Mesendoderm (in vitro differentiated cells): ENCODE results near the gene ZNF420. TPM values are rescaled to one million over a fixed set of nuclear protein-coding genes. Genes with fewer than 3 reads are reported as not detected.
A peak's percentile ranks its signal among the peaks of the same experiment; 100 is the strongest.
"Not testable (repeated sequence)": the region's sequence is repeated elsewhere in the genome, so short reads cannot be mapped to it uniquely, and the experiment has no call there.

ENCODE experiments used
- DNase-seq: peaks from one replicate; pipeline ENCODE4 v3.0.0; 2013
- H2AK5ac ChIP-seq: 2 replicates; pipeline ENCODE4 v1.6.1; 2013; ENCODE audit warnings: low read length, inconsistent platforms
- H2BK120ac ChIP-seq: 2 replicates; pipeline ENCODE4 v1.6.1; 2013; ENCODE audit warnings: low read depth, mild to moderate bottlenecking, low read length, moderate library complexity, mixed read lengths
- H2BK15ac ChIP-seq: replicated peaks from 2 replicates; pipeline ENCODE4 v1.6.1; 2013; ENCODE audit warnings: low read depth, mild to moderate bottlenecking, moderate library complexity
- H2BK5ac ChIP-seq: 2 replicates; pipeline ENCODE4 v1.6.1; 2013; ENCODE audit warnings: low read length, inconsistent platforms
- H3K18ac ChIP-seq: 2 replicates; pipeline ENCODE4 v1.6.1; 2013; ENCODE audit warnings: mild to moderate bottlenecking, low read length, mixed read lengths
- H3K23ac ChIP-seq: one replicate; pipeline ENCODE4 v1.6.1; 2013; ENCODE audit warnings: low read length
- H3K27ac ChIP-seq: 2 replicates; pipeline ENCODE4 v1.5.1; 2013; ENCODE audit warnings: low read depth, mild to moderate bottlenecking, inconsistent platforms, low read length, moderate library complexity
- H3K27me3 ChIP-seq: 2 replicates; pipeline ENCODE4 v1.6.1; 2013; ENCODE audit warnings: low read length, control low read depth, mild to moderate bottlenecking, inconsistent platforms; ENCODE audit not compliant: insufficient read depth, poor library complexity
- H3K36me3 ChIP-seq: 2 replicates; pipeline ENCODE4 v1.6.1; 2013; ENCODE audit warnings: low read length, inconsistent platforms; ENCODE audit not compliant: control insufficient read depth, insufficient read depth
- H3K4ac ChIP-seq: one replicate; pipeline ENCODE4 v1.6.1; 2013; ENCODE audit warnings: low read depth, mild to moderate bottlenecking, low read length, moderate library complexity
- H3K4me1 ChIP-seq: 2 replicates; pipeline ENCODE4 v1.6.1; 2013; ENCODE audit warnings: low read depth, low read length, inconsistent platforms; ENCODE audit not compliant: control insufficient read depth
- H3K4me2 ChIP-seq: 2 replicates; pipeline ENCODE4 v1.6.1; 2013; ENCODE audit warnings: low read length
- H3K4me3 ChIP-seq: 2 replicates; pipeline ENCODE4 v1.5.1; 2013; ENCODE audit warnings: mild to moderate bottlenecking, low read length
- H3K56ac ChIP-seq: one replicate; pipeline ENCODE4 v1.6.1; 2013; ENCODE audit warnings: low read length
- H3K79me1 ChIP-seq: 2 replicates; pipeline ENCODE4 v1.6.1; 2013; ENCODE audit warnings: low read length, inconsistent platforms
- H3K79me2 ChIP-seq: 2 replicates; pipeline ENCODE4 v1.6.1; 2013; ENCODE audit warnings: mild to moderate bottlenecking, low read length; ENCODE audit not compliant: control insufficient read depth, insufficient read depth
- H3K9ac ChIP-seq: 2 replicates; pipeline ENCODE4 v1.6.1; 2013; ENCODE audit warnings: low read length, inconsistent platforms
- H4K5ac ChIP-seq: one replicate; pipeline ENCODE4 v1.6.1; 2013; ENCODE audit warnings: low read length
- H4K8ac ChIP-seq: one replicate; pipeline ENCODE4 v1.6.1; 2013; ENCODE audit warnings: low read depth, mild to moderate bottlenecking, control low read depth, low read length, moderate library complexity
- WGBS: extraction: QIAGEN DNeasy Blood & Tissue Kit; methylation state at CpG from one replicate; pipeline ENCODE4 v1.1.7; 2013; ENCODE audit warnings: low lambda C conversion rate, missing lambda C conversion rate; ENCODE audit not compliant: insufficient coverage; ENCODE audit errors: extremely low coverage; 5-methylcytosine and 5-hydroxymethylcytosine counted together
- polyA plus RNA-seq, 2 experiments: library from polyadenylated mRNA; stranded (reverse); fragments of 200-250 nt; gene quantifications; one replicate each; pipeline ENCODE4 v1.2.3, GENCODE V29; 2013

Gene ZNF420
- 5.6 TPM for polyA plus RNA-seq (2013, experiment 1 of 2)
- 5.3 TPM for polyA plus RNA-seq (2013, experiment 2 of 2)

DNA sequence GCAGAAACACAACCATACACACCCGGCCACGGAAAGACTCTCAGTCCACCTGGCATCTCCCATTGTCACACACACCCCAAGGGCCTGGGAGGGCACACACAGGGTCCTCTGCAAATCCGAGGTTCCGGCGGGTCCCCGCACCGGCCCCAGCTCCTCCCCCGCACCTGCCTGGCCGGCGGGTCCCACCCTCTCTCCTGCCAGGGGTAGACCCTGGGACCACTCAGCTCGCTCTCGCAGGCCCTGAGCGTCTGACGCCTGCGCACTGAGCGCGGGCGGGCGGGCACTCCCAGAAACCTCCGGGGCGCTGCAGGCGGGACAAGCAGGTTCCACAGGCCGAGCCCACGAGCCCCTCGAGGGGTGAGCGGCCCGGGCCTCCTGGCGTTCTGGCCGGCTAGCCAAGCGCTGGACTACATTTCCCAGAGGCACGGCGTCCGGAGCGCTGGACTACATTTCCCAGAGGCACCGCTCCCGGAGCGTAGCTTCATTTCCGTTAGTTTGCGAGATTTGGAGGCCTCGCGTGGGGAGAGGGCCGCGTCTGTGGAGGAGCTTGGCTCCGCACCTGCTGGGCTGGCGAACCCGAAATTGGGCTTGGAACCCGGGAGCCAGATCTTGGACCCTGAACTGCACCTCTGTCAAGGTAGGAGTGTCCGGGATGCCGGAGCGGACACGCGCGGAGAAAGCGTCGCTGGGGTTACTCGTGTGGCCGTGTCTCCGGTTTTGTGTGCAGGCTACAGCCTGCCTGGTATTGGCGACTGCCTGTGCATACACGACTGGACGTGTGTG is at the start of gene ZNF420:
Gene ZNF420, plus strand, starts transcription at position 500 of the 783 bp plus-strand sequence. CDS start 10,686 bp downstream, outside the sequence.
- Histone ChIP-seq H3K18ac (no peak within 1 kb of the TSS), H3K4me1 (peaks cover 3% of the 10 kb centered on the region), H3K27me3 (no peaks in the 10 kb centered on the region), H4K5ac (no peak within 1 kb of the TSS), H2BK120ac (no peak within 1 kb of the TSS), H3K4me3 (peak within 1 kb of the TSS; percentile 94), H3K4ac (no peak within 1 kb of the TSS), H2AK5ac (no peak within 1 kb of the TSS), H3K23ac (no peak within 1 kb of the TSS), H3K79me2 (peaks cover 12% of the 10 kb centered on the region), H3K79me1 (peaks cover 10% of the 10 kb centered on the region), H3K27ac (no peak within 1 kb of the TSS), H2BK15ac (no peak within 1 kb of the TSS), H4K8ac (no peak within 1 kb of the TSS), H3K4me2 (peak within 1 kb of the TSS; percentile 79), H2BK5ac (no peak within 1 kb of the TSS), H3K36me3 (no peaks in the 10 kb centered on the region), H3K9ac (peak within 1 kb of the TSS; percentile 89), H3K56ac (peak within 1 kb of the TSS; percentile 93)
- peak; percentile 97 for DNase-seq
- no CpG with 5 or more reads among the region's 61 CpGs for WGBS

DNA sequence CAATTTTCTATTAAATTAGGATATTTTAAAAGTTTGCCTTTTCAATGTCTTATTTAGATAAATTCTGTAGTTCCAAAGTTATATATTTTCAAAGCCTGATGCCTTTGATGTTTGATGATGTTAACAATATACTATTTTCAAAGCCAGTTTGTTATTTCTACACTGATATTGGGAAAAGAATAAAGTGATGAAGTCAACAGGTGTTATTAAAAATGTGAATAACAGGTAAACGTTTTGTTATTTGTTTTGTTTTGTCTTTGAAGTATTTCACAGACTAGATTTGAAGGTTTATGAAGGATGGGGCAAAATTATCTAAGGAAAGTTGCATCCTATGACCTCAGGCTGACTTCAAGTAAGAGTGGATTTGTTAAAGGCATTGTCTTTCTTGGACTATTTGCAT is 33.1 kb upstream of the ZNF420 start:
- no peak overlapping the region for H4K5ac ChIP-seq
- no CpG with 5 or more reads among the region's 1 CpG for WGBS
- no peak overlapping the region for H2AK5ac ChIP-seq
- no peak overlapping the region for H3K4ac ChIP-seq
- H3K18ac ChIP-seq = no peak overlapping the region
- H3K27ac ChIP-seq = no peak overlapping the region
- H3K23ac ChIP-seq = no peak overlapping the region
- no peak overlapping the region for H3K4me3 ChIP-seq
- H4K8ac ChIP-seq = no peak overlapping the region
- no peak overlapping the region for H2BK5ac ChIP-seq
- H2BK15ac ChIP-seq = no peak overlapping the region
- no peaks in the 10 kb centered on the region for H3K27me3 ChIP-seq
- H3K4me1 ChIP-seq = no peaks in the 10 kb centered on the region
- no peak overlapping the region for H3K9ac ChIP-seq
- no peak overlapping the region for H3K56ac ChIP-seq
- H3K36me3 ChIP-seq = no peaks in the 10 kb centered on the region
- H3K79me2 ChIP-seq = no peaks in the 10 kb centered on the region
- no peak overlapping the region for H3K4me2 ChIP-seq
- DNase-seq = no peak
- no peak overlapping the region for H2BK120ac ChIP-seq
- no peaks in the 10 kb centered on the region for H3K79me1 ChIP-seq

DNA sequence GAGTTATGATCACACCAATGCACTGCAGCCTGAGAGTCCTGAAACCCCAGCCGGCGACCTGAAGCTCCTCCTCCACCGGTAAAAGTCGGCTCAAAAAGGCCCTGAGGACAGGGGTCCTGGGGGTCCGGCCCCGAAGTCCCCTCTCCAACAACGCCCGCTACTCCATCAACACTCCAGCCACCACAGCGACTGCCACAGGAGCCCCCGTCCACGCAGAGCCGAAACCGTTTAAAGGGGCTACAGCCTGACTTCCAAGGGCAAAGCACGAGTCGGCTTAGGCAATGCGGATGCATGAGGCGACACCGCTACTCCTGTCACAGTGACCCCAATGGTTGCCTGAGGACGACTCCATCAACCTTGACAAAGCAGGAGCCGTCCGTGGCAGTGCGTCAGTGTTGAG is 22.9 kb upstream of the ZNF420 start:
- no peak for DNase-seq
- no peak overlapping the region for H3K4me3 ChIP-seq
- H3K18ac ChIP-seq = no peak overlapping the region
- no peaks in the 10 kb centered on the region for H3K79me1 ChIP-seq
- H3K4me2 ChIP-seq = no peak overlapping the region
- no peak overlapping the region for H4K5ac ChIP-seq
- H3K27me3 ChIP-seq = no peaks in the 10 kb centered on the region
- H2BK120ac ChIP-seq = no peak overlapping the region
- H2BK15ac ChIP-seq = no peak overlapping the region
- no peak overlapping the region for H2BK5ac ChIP-seq
- no peak overlapping the region for H3K9ac ChIP-seq
- H3K4me1 ChIP-seq = no peaks in the 10 kb centered on the region
- H3K79me2 ChIP-seq = no peaks in the 10 kb centered on the region
- no peak overlapping the region for H4K8ac ChIP-seq
- WGBS = no CpG with 5 or more reads among the region's 22 CpGs
- no peak overlapping the region for H2AK5ac ChIP-seq
- no peak overlapping the region for H3K4ac ChIP-seq
- H3K27ac ChIP-seq = no peak overlapping the region
- H3K36me3 ChIP-seq = no peaks in the 10 kb centered on the region
- no peak overlapping the region for H3K56ac ChIP-seq
- no peak overlapping the region for H3K23ac ChIP-seq

DNA sequence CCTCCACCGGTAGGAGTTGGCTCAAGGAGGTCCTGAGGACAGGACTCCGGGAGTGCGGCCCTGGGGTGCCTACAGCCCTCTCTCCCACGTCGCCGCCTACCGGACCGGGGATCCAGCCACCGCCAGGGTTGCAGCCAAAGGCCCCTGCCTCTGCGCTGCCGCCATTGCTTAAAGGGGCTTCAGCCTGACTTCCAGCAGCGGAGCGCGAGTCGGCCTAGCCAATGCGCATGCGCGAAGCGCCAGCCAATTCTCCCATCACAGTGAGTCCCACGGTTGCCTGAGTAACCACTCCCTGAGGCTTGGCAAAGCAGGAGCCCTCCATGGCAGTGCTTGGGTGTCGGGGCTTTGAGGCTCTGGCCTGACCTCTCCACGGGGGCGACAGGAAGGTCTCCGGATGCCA is 21.5 kb upstream of the ZNF420 start:
- no CpG with 5 or more reads among the region's 24 CpGs for WGBS
- H3K36me3 ChIP-seq = no peaks in the 10 kb centered on the region

DNA sequence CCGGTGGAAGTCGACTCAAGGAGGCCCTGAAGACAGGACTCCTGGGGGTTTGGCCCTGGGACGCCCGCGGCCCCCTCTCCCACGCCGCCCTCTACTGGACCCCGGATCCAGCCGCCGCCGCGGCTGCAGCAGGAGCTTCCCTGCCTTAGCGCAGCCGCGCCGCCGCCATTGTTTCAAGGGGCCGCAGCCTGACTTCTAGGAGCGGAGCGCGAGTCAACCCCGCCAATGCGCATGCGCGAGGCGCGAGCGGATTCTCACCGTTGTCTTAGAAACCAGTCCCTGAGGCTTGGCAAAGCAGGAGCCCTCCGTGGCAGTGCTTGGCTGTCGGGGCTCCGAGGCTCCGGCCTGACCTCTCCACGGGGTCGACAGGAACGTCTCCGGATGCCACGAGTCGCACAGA is 19.1 kb upstream of the ZNF420 start:
- Histone ChIP-seq H3K4ac (no peak overlapping the region), H4K5ac (no peak overlapping the region), H3K79me1 (no peaks in the 10 kb centered on the region), H2BK5ac (no peak overlapping the region), H3K79me2 (no peaks in the 10 kb centered on the region), H3K36me3 (no peaks in the 10 kb centered on the region), H3K56ac (no peak overlapping the region), H3K18ac (no peak overlapping the region), H3K9ac (no peak overlapping the region), H3K4me2 (no peak overlapping the region), H3K27me3 (no peaks in the 10 kb centered on the region), H3K4me3 (no peak overlapping the region), H2BK120ac (no peak overlapping the region), H2AK5ac (no peak overlapping the region), H3K23ac (no peak overlapping the region), H2BK15ac (no peak overlapping the region), H4K8ac (no peak overlapping the region), H3K4me1 (no peaks in the 10 kb centered on the region), H3K27ac (no peak overlapping the region)
- no CpG with 5 or more reads among the region's 39 CpGs for WGBS
- DNase-seq = no peak

More for the DNA sequence above, 21.5 kb upstream of the ZNF420 start:
- H3K27ac ChIP-seq = no peak overlapping the region
- no peak overlapping the region for H3K4me2 ChIP-seq
- H2BK120ac ChIP-seq = no peak overlapping the region
- H2AK5ac ChIP-seq = no peak overlapping the region
- no peak overlapping the region for H3K56ac ChIP-seq
- no peak overlapping the region for H2BK5ac ChIP-seq
- H3K4me3 ChIP-seq = no peak overlapping the region
- H3K18ac ChIP-seq = no peak overlapping the region
- no peak for DNase-seq
- no peak overlapping the region for H4K8ac ChIP-seq
- H3K9ac ChIP-seq = no peak overlapping the region
- H3K79me1 ChIP-seq = no peaks in the 10 kb centered on the region
- no peaks in the 10 kb centered on the region for H3K4me1 ChIP-seq
- no peak overlapping the region for H3K4ac ChIP-seq
- H3K23ac ChIP-seq = no peak overlapping the region
- no peaks in the 10 kb centered on the region for H3K79me2 ChIP-seq
- H3K27me3 ChIP-seq = no peaks in the 10 kb centered on the region
- H4K5ac ChIP-seq = no peak overlapping the region
- H2BK15ac ChIP-seq = no peak overlapping the region

DNA sequence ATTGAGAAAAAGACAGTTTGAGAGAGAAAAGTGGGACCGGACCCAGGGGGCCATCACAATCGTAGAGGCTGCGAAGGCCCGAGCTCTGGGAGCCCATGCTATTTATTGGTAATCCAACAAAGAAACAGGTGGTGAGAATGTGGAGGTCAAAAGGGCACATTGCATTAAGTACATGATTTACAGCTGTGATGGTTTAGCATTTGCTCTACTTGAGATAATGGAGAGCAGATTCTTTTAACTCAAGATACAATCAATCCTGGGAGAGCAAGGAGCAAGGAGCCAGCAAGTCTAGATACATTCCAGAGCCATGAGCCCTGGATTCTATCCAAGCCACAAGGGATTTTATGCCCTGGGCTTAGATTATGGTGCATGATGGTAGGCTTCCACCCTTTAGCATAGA is 13.3 kb upstream of the ZNF420 start:
- not testable (repeated sequence) for H3K79me1 ChIP-seq, H3K4me3 ChIP-seq, H2BK120ac ChIP-seq, H2BK5ac ChIP-seq, H3K23ac ChIP-seq, H3K4ac ChIP-seq, H3K9ac ChIP-seq, H3K56ac ChIP-seq, H3K4me1 ChIP-seq, H3K36me3 ChIP-seq, H3K27ac ChIP-seq, H3K79me2 ChIP-seq, DNase-seq, H3K4me2 ChIP-seq, H4K8ac ChIP-seq, H3K18ac ChIP-seq, H3K27me3 ChIP-seq, H2BK15ac ChIP-seq, H4K5ac ChIP-seq, H2AK5ac ChIP-seq
- WGBS = no CpG with 5 or more reads among the region's 4 CpGs
